Measurements from ENCODE around the gene TAC4. TPM values are rescaled to one million over a fixed set of nuclear protein-coding genes. Genes with fewer than 3 reads are reported as not detected.
A peak's percentile ranks its signal among the peaks of the same experiment; 100 is the strongest.

TAC4 gene
- total RNA-seq, 1 experiment from 2014 or later = not detected

DNA sequence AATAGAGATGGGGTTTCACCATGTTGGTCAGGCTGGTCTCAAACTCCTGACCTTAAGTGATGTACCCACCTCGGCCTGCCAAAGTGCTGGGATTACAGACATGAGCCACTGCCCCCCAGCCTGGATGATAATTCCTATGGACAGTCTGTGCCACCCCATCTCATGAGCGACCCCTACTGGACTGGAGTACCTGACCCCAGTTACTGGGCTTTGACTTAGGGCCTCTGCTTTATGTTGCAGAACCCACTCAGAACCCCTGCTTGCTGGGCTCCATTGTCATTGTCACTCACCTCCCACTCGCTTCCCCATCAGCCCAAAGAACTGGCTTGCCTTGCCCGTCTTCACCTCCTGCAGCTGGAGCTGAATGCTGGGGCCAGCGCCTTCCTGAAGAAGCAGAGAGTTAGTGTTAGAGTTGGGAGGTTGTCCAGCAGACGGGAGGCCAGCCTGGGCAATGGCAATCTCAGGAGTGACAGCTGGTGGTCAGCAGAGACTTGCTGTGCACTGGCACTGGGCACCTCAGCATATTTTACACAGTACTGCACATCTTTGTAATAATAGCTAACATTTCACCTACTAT lies 4.0 kb downstream of the TAC4 start:
- intact Hi-C loops (cut with micrococcal nuclease; ENCODE audit: unreplicated experiment) = no loop called here
- no peak for DNase-seq (ENCODE audit: low spot score)

GRCh38 chr17:49842846-49843245 lies 5.0 kb downstream of the TAC4 start:
- TF ChIP-seq, protein P1, sequence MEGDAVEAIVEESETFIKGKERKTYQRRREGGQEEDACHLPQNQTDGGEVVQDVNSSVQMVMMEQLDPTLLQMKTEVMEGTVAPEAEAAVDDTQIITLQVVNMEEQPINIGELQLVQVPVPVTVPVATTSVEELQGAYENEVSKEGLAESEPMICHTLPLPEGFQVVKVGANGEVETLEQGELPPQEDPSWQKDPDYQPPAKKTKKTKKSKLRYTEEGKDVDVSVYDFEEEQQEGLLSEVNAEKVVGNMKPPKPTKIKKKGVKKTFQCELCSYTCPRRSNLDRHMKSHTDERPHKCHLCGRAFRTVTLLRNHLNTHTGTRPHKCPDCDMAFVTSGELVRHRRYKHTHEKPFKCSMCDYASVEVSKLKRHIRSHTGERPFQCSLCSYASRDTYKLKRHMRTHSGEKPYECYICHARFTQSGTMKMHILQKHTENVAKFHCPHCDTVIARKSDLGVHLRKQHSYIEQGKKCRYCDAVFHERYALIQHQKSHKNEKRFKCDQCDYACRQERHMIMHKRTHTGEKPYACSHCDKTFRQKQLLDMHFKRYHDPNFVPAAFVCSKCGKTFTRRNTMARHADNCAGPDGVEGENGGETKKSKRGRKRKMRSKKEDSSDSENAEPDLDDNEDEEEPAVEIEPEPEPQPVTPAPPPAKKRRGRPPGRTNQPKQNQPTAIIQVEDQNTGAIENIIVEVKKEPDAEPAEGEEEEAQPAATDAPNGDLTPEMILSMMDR (conservative IDR thresholded peaks at IDR 0.05; ENCODE audit: low read depth, low read length) = no peak
- no peak for TF ChIP-seq EZH2 (IDR thresholded peaks at IDR 0.05; ENCODE audit: borderline replicate concordance, low read depth, low read length, poor library complexity, severe bottlenecking)
- no peaks in the 10 kb centered on the region for H3K27me3 ChIP-seq (replicated peaks; ENCODE audit: insufficient read depth, low read depth, low read length, poor library complexity)
- H3K4me3 ChIP-seq (ENCODE audit: low read depth, low read length, poor library complexity, severe bottlenecking) = no peak overlapping the region
- DNase-seq (ENCODE audit: low spot score) = no peak
- ChIA-PET CTCF (interaction anchor here (0.6 kb wide), 1 partner anchor 246 kb away, joined by 3 read pairs; no protein-coding TSS in a partner anchor), POLR2A (ENCODE audit: low non-redundant PET) (no interaction called here)
- H3K36me3 ChIP-seq (ENCODE audit: insufficient read depth, low read length, poor library complexity, severe bottlenecking) = no peaks in the 10 kb centered on the region
- no peak overlapping the region for H3K27ac ChIP-seq (ENCODE audit: low read depth, low read length, poor library complexity, severe bottlenecking)
- intact Hi-C loops (cut with micrococcal nuclease; ENCODE audit: unreplicated experiment) = no loop called here
- no peaks in the 10 kb centered on the region for H3K4me1 ChIP-seq (ENCODE audit: insufficient read depth, low read length, poor library complexity, severe bottlenecking)
- BruUV-seq (replicated peaks) = no TSS peak
- no peaks in the 10 kb centered on the region for H3K9me3 ChIP-seq (ENCODE audit: low read depth, low read length, poor library complexity, severe bottlenecking)

More for the DNA sequence above, 4.0 kb downstream of the TAC4 start:
- H3K4me3 ChIP-seq (ENCODE audit: low read depth, low read length, poor library complexity, severe bottlenecking) = no peak overlapping the region
- H3K9me3 ChIP-seq (ENCODE audit: low read depth, low read length, poor library complexity, severe bottlenecking) = no peaks in the 10 kb centered on the region
- CTCF ChIA-PET = interaction anchor here (0.6 kb wide), 1 partner anchor 247 kb away, joined by 3 read pairs; no protein-coding TSS in a partner anchor
- no peaks in the 10 kb centered on the region for H3K4me1 ChIP-seq (ENCODE audit: insufficient read depth, low read length, poor library complexity, severe bottlenecking)
- H3K27ac ChIP-seq (ENCODE audit: low read depth, low read length, poor library complexity, severe bottlenecking) = no peak overlapping the region
- no peak for TF ChIP-seq EZH2 (IDR thresholded peaks at IDR 0.05; ENCODE audit: borderline replicate concordance, low read depth, low read length, poor library complexity, severe bottlenecking)
- TF ChIP-seq, protein P1 (conservative IDR thresholded peaks at IDR 0.05; ENCODE audit: low read depth, low read length) = peak; percentile 53
- no peaks in the 10 kb centered on the region for H3K27me3 ChIP-seq (replicated peaks; ENCODE audit: insufficient read depth, low read depth, low read length, poor library complexity)
- no peaks in the 10 kb centered on the region for H3K36me3 ChIP-seq (ENCODE audit: insufficient read depth, low read length, poor library complexity, severe bottlenecking)
- no TSS peak for BruUV-seq (replicated peaks)
- POLR2A ChIA-PET (ENCODE audit: low non-redundant PET) = no interaction called here

GRCh38 chr17:49842371-49842770 lies 5.5 kb downstream of the TAC4 start:
- intact Hi-C loops (cut with micrococcal nuclease; ENCODE audit: unreplicated experiment) = no loop called here
- TF ChIP-seq, protein P1 (conservative IDR thresholded peaks at IDR 0.05; ENCODE audit: low read depth, low read length) = no peak
- TF ChIP-seq EZH2 (IDR thresholded peaks at IDR 0.05; ENCODE audit: borderline replicate concordance, low read depth, low read length, poor library complexity, severe bottlenecking) = no peak
- no TSS peak for BruUV-seq (replicated peaks)
- Histone ChIP-seq H3K4me3 (ENCODE audit: low read depth, low read length, poor library complexity, severe bottlenecking) (no peak overlapping the region), H3K4me1 (ENCODE audit: insufficient read depth, low read length, poor library complexity, severe bottlenecking) (peaks cover 2% of the 10 kb centered on the region), H3K36me3 (ENCODE audit: insufficient read depth, low read length, poor library complexity, severe bottlenecking) (no peaks in the 10 kb centered on the region), H3K27me3 (replicated peaks; ENCODE audit: insufficient read depth, low read depth, low read length, poor library complexity) (no peaks in the 10 kb centered on the region), H3K27ac (ENCODE audit: low read depth, low read length, poor library complexity, severe bottlenecking) (no peak overlapping the region), H3K9me3 (ENCODE audit: low read depth, low read length, poor library complexity, severe bottlenecking) (no peaks in the 10 kb centered on the region)
- no peak for DNase-seq (ENCODE audit: low spot score)
- ChIA-PET POLR2A (ENCODE audit: low non-redundant PET) (no interaction called here), CTCF (no interaction called here)

Data from A673 (cell line).